Measurements from ENCODE around the gene PCDHGA11.
A peak's percentile ranks its signal among the peaks of the same experiment; 100 is the strongest.
"Not testable (repeated sequence)": the region's sequence is repeated elsewhere in the genome, so short reads cannot be mapped to it uniquely, and the experiment has no call there.

PCDHGA11 gene

DNA sequence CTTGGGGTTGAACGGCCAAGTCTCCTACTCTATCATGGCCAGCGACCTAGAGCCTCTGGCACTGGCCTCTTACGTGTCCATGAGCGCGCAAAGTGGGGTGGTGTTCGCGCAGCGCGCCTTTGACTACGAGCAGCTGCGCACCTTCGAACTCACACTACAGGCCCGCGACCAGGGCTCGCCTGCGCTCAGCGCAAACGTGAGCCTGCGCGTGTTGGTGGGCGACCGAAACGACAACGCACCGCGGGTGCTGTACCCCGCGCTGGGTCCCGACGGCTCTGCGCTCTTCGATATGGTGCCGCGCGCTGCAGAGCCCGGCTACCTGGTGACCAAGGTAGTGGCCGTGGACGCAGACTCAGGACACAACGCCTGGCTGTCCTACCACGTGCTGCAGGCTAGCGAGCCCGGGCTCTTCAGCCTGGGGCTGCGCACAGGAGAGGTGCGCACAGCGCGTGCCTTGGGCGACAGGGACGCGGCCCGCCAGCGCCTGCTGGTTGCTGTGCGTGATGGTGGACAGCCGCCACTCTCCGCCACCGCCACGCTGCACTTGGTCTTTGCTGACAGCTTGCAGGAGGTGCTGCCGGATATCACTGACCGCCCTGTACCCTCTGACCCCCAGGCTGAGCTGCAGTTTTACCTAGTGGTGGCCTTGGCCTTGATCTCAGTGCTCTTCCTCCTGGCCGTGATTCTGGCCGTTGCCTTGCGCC, 21.1 kb upstream of the PCDHGA11 start:
- DNase-seq: no peak

DNA sequence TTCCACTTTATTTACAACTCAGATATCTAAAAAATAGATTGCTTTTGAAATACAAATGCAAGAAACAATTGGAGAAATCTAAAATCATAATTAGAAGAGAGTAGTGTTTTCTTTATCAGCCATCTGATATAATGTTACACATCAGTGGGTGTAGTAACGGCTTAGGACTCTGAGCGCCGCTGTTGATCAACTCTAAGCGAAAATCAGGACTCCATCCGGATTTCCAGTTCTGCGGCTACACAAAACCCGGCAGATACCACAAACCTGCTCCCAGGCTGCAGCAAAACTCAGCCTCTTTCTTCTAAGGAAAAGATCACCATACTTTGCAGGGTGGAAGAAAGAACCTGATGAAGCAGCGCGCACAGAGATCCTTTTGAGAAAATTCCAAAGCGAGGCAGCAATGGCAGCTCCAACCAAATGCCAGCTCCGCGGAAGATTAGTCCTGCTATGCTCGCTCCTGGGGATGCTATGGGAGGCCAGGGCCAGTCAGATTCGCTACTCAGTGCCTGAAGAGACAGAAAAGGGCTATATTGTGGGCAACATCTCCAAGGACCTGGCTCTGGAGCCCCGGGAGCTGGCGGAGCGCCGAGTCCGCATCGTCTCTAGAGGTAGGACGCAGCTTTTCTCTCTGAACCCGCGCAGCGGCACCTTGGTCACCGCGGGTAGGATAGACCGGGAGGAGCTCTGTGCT, 18.2 kb upstream of the PCDHGA11 start, which contains the start of gene PCDHGA9:
PCDHGA9 (plus strand) TSS at position 226 of the 691 bp plus-strand sequence; CDS start at position 401, 175 bp downstream.
- DNase-seq: no peak

DNA sequence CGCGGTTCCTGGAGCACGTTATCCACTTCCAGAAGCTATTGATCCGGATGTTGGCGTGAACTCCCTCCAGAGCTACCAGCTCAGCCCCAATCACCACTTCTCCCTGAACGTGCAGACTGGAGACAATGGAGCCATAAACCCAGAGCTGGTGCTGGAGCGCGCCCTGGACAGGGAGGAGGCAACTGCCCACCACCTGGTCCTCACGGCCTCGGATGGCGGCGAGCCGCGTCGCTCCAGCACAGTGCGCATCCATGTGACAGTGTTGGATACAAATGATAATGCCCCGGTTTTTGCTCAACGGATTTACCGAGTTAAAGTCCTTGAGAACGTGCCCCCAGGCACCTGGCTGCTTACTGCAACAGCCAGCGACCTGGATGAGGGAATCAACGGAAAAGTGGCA, 17.5 kb upstream of the PCDHGA11 start:
- no peak for DNase-seq

DNA sequence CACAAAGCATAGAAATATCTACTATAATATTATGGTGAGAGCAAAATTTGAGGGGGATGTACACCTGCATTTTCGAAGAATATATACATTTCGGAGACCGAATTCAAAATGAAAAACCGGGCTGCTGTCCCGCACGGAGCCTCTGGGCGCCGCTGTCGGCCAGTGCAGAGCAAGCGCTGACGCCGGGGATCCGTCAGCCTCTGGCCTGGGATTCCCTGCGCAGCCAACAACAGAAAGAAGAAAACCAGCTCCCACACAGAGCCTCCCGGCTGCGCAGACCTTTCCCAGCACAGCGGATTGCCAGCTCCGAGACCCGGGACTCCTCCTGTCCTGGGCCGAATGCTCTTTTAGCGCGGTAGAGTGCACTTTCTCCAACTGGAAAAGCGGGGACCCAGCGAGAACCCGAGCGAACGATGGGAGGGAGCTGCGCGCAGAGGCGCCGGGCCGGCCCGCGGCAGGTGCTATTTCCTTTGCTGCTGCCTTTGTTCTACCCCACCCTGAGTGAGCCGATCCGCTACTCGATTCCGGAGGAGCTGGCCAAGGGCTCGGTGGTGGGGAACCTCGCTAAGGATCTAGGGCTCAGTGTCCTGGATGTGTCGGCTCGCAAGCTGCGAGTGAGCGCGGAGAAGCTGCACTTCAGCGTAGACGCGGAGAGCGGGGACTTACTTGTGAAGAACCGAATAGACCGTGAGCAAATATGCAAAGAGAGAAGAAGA, 12.9 kb upstream of the PCDHGA11 start, which contains the start of gene PCDHGB6:
PCDHGB6 (plus strand) TSS at position 232 of the 716 bp plus-strand sequence; CDS start at position 414, 182 bp downstream.
- DNase-seq: peak; percentile 31

DNA sequence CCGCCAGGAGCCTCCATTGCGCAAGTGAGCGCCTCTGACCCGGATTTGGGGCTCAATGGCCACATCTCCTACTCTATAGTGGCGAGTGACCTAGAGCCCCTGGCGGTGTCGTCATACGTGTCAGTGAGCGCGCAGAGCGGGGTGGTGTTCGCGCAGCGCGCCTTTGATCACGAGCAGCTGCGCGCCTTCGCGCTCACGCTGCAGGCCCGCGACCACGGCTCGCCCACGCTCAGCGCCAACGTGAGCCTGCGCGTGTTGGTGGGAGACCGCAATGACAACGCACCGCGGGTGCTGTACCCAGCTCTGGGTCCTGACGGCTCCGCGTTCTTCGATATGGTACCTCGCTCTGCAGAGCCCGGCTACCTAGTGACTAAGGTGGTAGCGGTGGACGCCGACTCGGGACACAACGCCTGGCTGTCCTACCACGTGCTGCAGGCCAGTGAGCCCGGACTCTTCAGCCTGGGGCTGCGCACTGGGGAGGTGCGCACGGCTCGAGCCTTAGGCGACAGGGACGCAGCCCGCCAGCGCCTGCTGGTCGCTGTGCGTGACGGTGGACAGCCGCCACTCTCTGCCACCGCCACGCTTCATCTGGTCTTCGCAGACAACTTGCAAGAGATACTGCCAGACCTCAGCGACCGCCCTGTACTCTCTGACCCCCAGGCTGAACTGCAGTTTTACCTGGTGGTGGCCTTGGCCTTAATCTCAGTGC, 11.1 kb upstream of the PCDHGA11 start:
- no peak for DNase-seq

DNA sequence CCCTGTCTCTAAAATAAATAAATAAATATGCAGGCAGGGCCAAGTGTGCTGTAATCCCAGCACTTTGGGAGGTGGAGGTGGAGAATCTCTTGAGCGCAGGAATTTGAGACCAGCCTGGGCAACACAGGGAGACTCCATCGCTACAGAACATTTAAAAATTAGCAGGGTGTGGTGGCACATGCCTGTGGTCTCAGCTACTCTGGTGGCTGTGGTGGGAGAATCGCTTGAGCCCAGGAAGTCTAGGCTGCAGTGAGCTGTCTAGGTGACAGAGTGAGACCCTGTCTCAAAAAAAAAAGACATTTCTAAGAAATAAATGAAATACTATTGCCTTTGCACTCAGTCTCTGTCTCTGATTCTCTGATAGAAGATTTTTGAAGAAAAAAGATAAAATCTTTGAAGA, 9.3 kb upstream of the PCDHGA11 start:
- no peak for DNase-seq

DNA sequence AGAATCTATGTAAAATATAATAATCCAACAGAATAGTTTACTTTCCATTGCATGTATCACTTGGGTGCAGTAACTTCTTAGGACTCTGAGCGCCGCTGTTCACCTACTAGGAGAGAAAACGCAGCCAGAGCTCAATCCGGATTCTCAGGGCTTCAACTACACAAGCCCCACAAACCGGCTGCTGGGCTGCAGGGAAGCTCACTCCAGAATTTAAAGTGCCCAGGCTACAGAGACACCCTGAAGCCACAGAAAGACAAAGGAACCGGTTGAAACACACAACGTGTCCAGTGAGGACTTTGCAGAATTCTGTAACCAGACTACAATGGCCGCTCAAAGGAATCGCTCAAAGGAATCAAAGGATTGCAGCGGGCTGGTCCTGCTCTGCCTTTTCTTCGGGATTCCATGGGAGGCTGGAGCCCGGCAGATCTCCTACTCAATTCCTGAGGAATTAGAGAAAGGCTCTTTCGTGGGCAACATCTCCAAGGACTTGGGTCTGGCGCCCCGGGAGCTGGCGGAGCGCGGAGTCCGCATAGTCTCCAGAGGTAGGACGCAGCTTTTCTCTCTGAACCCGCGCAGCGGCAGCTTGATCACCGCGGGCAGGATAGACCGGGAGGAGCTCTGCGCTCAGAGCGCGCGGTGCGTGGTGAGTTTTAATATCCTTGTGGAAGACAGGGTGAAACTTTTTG, 7.9 kb upstream of the PCDHGA11 start, which contains the start of gene PCDHGA10:
PCDHGA10 (plus strand) TSS at position 134 of the 686 bp plus-strand sequence; CDS start at position 323, 189 bp downstream.
- peak; percentile 45 for DNase-seq

DNA sequence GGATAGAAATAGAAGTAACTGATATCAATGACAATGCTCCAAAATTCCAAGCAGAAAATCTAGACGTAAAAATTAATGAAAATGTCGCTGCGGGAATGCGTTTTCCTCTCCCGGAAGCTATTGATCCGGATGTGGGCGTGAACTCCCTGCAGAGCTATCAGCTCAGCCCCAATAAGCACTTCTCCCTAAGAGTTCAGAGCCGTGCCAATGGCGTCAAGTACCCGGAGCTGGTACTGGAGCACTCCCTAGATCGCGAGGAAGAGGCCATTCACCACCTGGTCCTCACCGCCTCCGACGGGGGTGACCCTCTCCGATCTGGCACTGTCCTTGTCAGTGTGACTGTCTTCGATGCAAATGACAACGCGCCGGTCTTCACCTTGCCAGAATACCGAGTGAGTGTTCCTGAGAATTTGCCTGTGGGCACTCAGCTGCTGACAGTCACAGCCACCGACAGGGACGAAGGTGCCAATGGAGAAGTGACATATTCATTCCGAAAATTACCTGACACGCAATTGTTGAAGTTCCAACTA, 7.2 kb upstream of the PCDHGA11 start:
- no peak for DNase-seq

DNA sequence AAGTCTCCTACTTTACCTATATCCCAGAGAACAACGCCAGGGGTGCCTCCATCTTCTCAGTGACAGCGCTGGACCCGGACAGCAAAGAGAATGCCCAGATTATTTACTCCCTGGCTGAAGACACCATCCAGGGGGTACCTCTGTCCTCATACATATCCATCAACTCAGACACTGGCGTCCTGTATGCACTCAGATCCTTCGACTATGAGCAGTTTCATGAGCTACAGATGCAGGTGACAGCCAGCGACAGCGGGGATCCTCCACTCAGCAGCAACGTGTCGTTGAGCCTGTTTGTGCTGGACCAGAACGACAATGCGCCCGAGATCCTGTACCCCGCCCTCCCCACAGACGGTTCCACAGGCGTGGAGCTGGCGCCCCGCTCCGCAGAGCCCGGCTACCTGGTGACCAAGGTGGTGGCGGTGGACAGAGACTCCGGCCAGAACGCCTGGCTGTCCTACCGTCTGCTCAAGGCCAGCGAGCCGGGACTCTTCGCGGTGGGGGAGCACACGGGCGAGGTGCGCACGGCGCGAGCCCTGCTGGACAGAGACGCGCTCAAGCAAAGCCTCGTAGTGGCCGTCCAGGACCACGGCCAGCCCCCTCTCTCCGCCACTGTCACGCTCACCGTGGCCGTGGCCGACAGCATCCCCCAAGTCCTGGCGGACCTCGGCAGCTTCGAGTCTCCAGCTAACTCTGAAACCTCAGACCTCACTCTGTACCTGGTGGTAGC, 6.1 kb upstream of the PCDHGA11 start:
- not testable (repeated sequence) for DNase-seq

DNA sequence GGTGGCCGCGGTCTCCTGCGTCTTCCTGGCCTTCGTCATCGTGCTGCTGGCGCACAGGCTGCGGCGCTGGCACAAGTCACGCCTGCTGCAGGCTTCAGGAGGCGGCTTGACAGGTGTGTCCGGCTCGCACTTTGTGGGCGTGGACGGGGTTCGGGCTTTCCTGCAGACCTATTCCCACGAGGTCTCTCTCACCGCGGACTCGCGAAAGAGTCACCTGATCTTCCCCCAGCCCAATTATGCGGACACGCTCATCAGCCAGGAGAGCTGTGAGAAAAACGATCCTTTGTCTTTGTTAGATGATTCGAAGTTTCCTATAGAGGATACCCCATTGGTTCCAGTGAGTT, 5.6 kb upstream of the PCDHGA11 start:
- DNase-seq: not testable (repeated sequence)

DNA sequence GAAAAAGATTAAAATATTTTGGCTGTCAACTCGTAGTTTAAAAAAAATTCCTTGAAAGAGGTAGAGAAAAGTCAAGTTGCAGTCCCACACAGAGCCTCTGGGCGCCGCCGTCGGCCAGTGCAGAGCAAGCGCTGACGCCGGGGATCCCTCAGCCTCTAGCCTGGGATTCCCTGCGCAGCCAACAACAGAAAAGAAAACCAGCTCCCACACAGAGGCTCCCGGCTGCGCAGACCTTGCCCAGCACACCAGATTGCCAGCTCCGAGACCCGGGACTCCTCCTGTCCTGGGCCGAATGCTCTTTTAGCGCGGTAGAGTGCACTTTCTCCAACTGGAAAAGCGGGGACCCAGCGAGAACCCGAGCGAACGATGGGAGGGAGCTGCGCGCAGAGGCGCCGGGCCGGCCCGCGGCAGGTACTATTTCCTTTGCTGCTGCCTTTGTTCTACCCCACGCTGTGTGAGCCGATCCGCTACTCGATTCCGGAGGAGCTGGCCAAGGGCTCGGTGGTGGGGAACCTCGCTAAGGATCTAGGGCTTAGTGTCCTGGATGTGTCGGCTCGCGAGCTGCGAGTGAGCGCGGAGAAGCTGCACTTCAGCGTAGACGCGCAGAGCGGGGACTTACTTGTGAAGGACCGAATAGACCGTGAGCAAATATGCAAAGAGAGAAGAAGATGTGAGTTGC, 3.2 kb upstream of the PCDHGA11 start, which contains the start of gene PCDHGB7:
PCDHGB7 (plus strand) TSS at position 184 of the 679 bp plus-strand sequence; CDS start at position 367, 183 bp downstream.
- peak; percentile 48 for DNase-seq

DNA sequence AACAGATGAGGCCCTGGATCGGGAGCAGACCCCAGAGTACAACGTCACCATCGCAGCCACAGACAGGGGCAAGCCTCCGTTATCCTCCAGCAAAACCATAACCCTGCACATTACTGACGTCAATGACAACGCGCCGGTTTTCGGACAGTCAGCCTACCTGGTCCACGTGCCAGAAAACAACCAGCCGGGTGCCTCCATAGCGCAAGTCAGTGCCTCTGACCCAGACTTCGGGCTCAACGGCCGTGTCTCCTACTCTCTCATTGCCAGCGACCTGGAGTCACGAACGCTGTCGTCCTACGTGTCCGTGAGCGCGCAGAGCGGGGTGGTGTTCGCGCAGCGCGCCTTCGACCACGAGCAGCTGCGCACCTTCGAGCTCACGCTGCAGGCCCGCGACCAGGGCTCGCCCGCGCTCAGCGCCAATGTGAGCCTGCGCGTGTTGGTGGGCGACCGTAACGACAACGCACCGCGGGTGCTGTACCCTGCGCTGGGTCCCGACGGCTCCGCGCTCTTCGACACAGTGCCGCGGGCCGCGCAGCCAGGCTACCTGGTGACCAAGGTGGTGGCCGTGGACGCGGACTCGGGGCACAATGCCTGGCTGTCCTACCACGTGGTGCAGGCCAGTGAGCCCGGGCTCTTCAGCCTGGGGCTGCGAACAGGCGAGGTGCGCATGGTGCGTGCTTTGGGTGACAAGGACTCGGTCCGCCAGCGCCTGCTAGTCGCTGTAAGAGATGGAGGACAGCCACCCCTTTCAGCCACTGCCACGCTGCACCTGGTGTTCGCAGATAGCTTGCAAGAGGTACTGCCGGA, 1.6 kb upstream of the PCDHGA11 start:
- DNase-seq: no peak

DNA sequence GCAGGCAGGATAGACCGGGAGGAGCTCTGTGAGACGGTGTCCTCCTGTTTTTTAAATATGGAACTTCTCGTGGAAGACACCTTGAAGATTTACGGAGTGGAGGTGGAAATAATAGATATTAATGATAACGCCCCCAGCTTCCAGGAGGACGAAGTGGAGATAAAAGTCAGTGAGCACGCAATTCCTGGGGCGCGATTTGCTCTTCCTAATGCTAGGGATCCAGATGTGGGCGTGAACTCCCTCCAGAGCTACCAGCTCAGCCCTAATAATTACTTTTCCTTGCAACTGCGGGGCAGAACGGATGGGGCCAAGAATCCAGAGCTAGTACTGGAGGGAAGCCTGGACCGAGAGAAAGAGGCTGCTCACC, 621 bp downstream of the PCDHGA11 start:
- DNase-seq: no peak

DNA sequence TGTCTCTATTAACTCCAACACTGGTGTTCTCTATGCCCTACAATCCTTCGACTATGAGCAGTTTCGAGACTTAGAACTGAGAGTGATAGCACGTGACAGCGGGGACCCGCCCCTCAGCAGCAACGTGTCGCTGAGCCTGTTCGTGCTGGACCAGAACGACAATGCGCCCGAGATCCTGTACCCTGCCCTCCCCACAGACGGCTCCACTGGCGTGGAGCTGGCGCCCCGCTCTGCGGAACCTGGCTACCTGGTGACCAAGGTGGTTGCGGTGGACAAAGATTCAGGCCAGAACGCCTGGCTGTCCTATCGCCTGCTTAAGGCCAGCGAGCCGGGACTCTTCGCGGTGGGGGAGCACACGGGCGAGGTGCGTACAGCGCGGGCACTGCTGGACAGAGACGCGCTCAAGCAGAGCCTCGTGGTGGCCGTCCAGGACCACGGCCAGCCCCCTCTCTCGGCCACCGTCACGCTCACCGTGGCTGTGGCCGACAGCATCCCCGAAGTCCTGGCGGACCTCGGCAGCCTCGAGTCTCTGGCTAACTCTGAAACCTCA, 2.0 kb downstream of the PCDHGA11 start:
- DNase-seq: no peak

DNA sequence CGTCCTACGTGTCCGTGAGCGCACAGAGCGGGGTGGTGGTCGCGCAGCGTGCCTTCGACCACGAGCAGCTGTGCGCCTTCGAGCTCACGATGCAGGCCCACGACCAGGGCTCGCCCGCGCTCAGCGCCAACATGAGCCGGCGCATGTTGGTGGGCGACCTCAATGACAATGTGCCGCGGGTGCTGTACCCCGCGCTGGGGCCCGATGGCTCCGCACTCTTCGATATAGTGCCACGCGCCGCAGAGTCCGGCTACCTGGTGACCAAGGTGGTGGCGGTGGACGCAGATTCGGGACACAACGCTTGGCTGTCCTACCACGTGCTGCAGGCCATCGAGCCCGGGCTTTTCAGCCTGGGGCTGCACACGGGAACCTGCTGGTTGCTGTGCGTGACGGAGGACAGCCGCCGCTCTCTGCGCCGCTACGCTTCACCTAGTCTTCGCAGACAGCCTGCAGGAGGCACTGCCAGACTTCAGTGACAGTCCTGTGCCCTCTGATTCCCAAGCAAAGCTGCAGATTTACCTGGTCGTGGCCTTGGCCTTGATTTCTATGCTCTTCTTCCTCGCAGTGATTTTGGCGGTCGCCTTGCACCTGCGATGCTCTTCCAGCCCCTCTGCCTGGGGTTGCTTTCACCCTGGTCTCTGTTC, 7.1 kb downstream of the PCDHGA11 start:
- no peak for DNase-seq

DNA sequence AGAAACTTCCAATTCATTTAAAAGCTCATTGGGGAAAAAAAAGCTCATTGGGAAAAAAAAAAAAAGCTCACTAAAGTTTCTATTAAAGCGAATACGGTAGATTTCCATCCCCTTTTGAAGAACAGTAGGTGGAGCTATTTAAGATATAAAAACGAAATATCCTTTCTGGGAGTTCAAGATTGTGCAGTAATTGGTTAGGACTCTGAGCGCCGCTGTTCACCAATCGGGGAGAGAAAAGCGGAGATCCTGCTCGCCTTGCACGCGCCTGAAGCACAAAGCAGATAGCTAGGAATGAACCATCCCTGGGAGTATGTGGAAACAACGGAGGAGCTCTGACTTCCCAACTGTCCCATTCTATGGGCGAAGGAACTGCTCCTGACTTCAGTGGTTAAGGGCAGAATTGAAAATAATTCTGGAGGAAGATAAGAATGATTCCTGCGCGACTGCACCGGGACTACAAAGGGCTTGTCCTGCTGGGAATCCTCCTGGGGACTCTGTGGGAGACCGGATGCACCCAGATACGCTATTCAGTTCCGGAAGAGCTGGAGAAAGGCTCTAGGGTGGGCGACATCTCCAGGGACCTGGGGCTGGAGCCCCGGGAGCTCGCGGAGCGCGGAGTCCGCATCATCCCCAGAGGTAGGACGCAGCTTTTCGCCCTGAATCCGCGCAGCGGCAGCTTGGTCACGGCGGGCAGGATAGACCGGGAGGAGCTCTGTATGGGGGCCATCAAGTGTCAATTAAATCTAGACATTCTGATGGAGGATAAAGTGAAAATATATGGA, 9.7 kb downstream of the PCDHGA11 start, which contains the start of gene PCDHGA12:
PCDHGA12 (plus strand) TSS at position 176 of the 782 bp plus-strand sequence; CDS start at position 429, 253 bp downstream.
- DNase-seq: peak; percentile 33

DNA sequence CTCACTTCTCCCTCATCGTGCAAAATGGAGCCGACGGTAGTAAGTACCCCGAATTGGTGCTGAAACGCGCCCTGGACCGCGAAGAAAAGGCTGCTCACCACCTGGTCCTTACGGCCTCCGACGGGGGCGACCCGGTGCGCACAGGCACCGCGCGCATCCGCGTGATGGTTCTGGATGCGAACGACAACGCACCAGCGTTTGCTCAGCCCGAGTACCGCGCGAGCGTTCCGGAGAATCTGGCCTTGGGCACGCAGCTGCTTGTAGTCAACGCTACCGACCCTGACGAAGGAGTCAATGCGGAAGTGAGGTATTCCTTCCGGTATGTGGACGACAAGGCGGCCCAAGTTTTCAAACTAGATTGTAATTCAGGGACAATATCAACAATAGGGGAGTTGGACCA, 10.4 kb downstream of the PCDHGA11 start:
- DNase-seq: no peak

DNA sequence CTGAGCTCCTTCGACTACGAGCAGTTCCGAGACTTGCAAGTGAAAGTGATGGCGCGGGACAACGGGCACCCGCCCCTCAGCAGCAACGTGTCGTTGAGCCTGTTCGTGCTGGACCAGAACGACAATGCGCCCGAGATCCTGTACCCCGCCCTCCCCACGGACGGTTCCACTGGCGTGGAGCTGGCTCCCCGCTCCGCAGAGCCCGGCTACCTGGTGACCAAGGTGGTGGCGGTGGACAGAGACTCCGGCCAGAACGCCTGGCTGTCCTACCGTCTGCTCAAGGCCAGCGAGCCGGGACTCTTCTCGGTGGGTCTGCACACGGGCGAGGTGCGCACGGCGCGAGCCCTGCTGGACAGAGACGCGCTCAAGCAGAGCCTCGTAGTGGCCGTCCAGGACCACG, 11.5 kb downstream of the PCDHGA11 start:
- not testable (repeated sequence) for DNase-seq
